ENCODE measurements around the gene HSPB6.
"Not testable (repeated sequence)": the region's sequence is repeated elsewhere in the genome, so short reads cannot be mapped to it uniquely, and the experiment has no call there.

Gene HSPB6

GRCh38 chr19:35786299-35787160 lies 29.7 kb upstream of the HSPB6 start:
- DNase-seq (ENCODE audit: low read depth) = no peak

DNA sequence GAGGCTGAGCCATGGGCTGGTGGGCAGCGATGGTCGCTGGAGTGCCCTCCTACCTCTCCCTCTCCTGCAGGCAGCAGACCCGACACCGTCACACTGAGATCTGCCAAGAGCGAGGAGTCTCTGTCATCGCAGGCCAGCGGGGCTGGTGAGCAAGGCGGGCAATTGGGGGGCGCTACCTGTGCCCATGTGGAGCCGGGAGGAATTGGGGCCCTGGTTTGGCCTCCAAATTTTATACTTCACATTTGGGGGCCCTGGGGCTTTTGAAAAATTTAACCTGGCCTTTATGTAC lies 28.5 kb upstream of the HSPB6 start:
- no peak for DNase-seq (ENCODE audit: low read depth)

DNA sequence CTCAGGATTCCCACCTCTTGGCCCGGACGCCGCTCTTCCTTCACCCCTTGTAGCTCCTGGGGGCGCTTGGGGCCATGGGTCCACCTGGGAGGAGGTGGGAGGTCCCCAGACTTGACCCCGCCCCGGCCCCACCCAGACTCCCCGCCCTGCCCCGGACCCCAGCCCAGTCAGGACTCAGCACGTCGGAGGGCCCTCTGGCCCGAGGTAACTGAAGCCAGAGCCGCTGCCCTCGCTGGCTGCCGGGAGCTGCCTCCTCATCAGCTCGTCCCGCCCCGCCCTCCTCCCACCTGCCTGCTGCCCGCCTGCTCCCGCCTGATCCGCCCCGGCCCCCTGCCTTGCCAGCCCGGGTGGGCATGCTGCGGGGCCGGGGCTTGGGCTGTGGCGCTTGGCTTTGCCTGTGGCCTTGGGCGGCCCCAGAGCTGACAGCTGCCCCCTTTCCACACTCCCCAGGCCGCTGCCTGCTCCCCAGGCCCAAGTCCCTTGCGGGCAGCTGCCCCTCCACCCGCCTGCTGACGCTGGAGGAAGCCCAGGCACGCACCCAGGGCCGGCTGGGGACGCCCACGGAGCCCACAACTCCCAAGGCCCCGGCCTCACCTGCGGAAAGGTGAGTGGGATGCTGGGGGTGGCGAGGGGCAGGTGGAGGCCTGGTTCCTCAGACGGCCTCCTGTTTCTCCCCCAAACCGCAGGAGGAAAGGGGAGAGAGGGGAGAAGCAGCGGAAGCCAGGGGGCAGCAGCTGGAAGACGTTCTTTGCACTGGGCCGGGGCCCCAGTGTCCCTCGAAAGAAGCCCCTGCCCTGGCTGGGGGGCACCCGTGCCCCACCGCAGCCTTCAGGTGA lies 27.9 kb upstream of the HSPB6 start:
- no peak for DNase-seq (ENCODE audit: low read depth)

DNA sequence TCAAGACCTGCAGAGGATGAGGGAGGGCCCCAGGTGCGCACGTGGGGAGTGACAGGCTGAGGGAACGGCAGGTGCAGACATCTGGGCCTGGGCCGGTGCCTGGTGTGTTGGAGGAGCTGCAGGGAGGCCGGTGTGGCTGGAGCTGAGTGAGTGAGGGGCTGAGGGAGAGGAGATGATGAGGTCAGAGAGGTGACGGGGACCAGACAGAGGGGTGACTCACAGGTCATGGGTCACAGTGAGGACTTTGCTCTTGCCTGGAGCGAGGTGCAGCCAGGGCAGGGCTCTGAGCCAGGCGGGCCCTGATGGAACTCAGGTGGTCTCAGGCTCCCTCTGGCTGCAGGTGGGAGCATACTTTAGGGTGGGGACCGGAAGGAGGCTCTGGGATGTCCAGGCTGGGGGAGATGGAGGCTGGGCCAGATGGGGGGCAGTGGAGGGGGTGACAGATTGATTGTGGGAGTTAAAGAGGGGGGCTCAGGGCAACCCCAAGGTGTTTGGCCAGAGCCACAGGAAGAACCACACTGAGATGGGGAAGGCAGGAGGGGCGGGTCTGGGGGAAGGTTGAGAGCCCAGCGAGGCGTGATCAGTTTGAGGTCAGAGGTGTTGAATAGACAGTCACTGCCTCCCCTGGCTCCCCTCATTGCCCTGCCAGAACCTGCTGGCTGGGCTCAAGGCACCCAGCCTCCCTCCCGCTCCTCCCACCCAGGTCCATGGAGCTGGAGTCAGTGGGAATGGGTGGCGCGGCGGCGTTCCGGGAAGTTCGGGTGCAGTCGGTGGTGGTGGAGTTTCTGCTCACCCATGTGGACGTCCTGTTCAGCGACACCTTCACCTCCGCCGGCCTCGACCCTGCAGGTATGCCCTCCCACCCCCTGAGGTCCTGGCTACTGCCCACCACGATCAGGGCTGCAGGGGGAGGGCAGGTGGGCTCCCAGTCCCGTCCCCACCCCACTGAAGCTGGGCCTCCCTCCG lies 26.9 kb upstream of the HSPB6 start:
- DNase-seq (ENCODE audit: low read depth) = no peak

GRCh38 chr19:35782589-35782988 lies 25.8 kb upstream of the HSPB6 start:
- DNase-seq (ENCODE audit: low read depth) = no peak

- no peak for DNase-seq (ENCODE audit: low read depth)
Measured at GRCh38 chr19:35781650-35782049, 24.8 kb upstream of the HSPB6 start.

- no peak for DNase-seq (ENCODE audit: low read depth)
Measured at GRCh38 chr19:35780717-35781116, 23.9 kb upstream of the HSPB6 start.

DNA sequence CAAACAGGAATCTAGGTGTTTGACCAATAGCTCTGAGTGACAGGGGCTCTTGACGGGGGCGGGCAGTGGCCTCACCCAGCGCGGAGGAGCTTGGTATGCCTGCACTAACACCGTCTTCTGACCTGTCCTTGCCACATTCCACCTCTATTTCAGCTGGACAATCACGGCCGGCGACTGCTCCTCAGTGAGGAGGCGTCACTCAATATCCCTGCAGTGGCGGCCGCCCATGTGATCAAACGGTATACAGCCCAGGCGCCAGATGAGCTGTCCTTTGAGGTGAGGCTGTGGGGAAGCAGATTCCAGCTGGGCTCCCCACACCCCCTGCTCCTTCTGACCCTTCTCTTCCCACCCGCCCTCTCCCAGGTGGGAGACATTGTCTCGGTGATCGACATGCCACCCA lies 23.2 kb upstream of the HSPB6 start:
- DNase-seq (ENCODE audit: low read depth) = no peak

GRCh38 chr19:35779033-35779432 lies 22.2 kb upstream of the HSPB6 start:
- no peak for DNase-seq (ENCODE audit: low read depth)

GRCh38 chr19:35777961-35778360 lies 21.1 kb upstream of the HSPB6 start:
- no peak for DNase-seq (ENCODE audit: low read depth)

DNA sequence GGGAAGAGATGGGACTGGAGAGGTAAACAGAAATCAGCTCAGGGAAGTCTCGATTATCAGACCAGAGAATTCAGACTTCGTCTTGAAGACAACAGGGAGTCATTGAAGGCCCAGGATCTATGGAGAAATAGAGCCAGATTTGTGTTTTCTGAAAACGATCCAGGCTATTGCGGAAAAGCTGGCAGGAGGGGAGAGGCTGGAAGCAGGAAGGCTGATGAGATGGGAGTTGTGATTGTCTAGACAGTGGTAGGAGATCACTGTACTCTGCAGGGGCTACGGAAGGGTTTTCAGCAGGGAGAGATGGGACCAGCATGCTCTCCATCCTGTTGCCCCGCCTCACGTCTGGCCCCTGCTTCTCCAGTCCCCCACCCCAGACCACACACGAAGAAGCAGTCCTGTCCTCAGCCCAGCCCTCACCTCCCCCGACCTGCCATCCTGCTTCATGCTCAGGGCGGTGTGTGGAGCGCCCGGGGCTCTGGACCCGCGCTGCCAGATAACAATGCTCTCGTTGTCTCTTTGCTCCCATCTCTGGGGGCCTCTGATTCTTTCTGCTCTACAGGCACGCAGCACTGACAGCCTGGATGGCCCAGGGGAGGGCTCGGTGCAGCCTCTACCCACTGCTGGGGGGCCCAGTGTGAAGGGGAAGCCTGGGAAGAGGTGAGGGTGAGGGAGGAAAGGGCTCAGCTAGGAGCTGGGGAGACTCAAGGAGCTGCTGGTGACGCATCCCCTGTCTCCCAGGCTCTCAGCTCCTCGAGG lies 20.4 kb upstream of the HSPB6 start:
- no peak for DNase-seq (ENCODE audit: low read depth)

GRCh38 chr19:35776102-35776788 lies 19.4 kb upstream of the HSPB6 start:
- no peak for DNase-seq (ENCODE audit: low read depth)

- DNase-seq (ENCODE audit: low read depth) = peak; percentile 99
Measured at GRCh38 chr19:35775298-35776101, 18.7 kb upstream of the HSPB6 start, which contains the start of gene ARHGAP33. Gene ARHGAP33, plus strand, starts transcription at chr19:35775564. Its CDS starts 95 bp downstream, at chr19:35775659.

DNA sequence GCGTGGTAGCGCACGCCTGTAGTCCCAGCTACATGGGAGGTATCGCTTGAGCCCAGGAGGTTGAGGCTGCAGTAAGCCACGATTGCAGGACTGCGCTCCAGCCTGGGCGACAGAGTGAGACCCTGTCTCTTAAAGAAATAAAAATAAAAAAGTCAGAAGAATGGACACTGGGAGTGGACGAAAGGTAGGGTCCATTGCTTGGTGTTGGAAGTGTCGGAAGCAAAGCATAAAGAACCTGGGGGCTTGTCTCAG lies 18.1 kb upstream of the HSPB6 start:
- DNase-seq (ENCODE audit: low read depth) = no peak

DNA sequence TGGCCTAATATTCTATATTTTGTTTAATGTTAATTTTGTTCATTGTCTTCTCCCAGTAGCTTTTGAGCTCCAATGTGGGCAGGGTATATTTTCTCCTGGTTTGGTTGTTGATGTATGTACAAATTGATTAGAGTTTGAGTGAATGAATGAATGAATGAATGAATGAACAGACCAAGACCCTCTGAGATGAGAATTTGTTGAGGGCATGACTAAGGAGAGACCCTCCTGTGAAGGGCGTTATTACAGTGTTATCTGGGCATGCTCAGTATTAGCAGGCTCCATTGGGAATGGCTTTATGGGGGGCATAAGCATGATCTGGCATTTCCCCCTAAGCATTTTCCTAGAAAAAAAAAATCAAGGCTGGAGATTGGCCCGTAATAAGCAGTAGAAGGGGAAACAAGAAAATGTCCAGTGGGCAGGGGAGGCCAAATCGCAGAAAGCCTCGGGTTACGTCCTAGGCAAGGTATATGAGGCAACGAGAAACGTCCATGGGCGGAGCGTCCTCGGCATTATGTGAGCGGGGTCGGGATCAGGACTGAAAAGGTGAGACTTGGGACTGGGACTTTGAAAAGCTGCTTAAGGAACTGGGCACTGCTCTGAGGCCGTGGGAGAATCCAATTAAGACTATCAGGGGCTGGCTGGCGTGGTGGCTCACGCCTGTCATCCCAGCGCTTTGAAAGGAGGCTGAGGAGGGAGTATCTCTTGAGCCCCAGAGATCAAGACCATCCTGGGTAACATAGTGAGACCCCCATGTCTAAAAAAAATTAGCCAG lies 17.6 kb upstream of the HSPB6 start:
- DNase-seq (ENCODE audit: low read depth) = no peak

DNA sequence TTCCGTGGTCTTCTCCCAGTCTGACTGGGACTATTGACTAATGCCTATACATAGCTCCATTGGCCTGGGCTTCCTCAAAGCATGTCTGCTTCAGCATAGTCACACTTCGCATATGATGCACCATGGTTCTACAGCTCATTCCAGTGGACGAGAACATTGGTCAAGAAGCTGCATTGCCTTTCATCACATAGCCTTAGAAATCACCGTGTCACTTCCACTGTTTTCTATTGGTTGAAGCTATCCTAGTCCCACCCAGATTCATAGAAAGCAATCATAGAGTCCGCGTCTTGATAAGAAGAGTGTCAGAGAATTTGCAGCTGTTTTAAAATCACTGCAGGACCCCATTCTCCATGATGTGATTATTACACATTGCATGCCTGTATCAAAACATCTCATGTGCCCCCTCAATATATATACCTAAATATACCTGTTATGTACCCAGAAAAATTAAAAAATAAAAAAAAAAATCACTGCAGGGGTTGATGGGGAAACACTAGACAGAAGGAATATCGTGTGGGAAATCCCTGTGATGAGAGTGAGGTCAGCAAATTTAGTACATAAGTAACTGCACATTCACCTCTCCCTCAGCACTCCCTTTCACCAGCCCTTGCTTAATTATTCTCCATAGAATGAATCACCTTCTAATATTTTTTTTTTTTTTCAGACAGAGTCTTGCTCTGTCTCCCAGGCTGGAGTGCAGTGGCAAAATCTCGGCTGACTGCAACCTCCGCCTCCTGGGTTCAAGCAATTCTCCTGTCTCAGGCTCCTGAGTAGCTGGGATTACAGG lies 16.4 kb upstream of the HSPB6 start:
- no peak for DNase-seq (ENCODE audit: low read depth)

DNA sequence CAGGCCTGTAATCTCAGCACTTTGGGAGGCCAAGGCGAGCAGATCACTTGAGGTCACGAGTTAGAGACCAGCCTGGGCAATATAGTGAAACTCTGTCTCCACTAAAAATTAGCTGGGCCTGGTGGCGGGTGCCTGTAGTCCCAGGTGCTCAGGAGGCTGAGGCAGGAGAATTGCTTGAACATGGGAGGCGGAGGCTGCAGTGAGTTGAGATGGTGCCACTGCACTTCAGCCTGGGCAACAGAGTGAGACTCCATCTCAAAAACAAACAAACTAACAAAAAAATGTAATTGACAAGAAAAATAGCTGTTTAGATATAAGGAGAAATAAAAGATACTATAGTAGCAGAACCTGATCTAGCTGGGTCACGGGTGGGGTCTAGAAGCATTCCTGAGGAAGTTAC lies 15.5 kb upstream of the HSPB6 start:
- not testable (repeated sequence) for DNase-seq (ENCODE audit: low read depth)

DNA sequence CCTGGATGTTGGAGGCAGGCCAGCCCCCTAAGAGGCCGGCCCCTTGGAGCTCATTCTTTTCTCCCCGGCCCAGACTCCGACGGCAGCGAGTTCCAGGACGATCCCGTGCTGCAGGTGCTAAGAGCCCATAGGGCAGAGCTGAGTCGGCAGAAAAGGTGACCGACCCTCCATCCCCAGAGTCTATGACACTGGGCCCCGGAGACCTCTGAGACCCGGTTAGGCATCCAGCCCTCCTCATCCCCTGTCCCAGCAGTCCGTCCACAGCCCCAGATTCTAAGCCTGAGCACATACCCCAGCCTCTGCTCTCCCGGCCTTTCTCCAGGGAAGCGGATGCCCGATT lies 11.2 kb upstream of the HSPB6 start:
- DNase-seq (ENCODE audit: low read depth) = no peak

Data from stimulated activated CD8-positive, alpha-beta memory T cell treated with anti-CD3 and anti-CD28 coated beads, Interleukin-15, amount 100 ng/mL, for 1 hour (primary cell).